SK-N-SH treated with all-trans-retinoic acid at 6 μM for 48 hours (cell line): ENCODE data around the gene TECPR1.

Experiments
- ATAC-seq: fragments of 200-7000 bp; cut with Tn5 transposase; 3 replicates; pipeline ENCODE4 v1.9.1; 2020; ENCODE audit warnings: mild to moderate bottlenecking, moderate library complexity
- ARNTL ChIP-seq: fragments of 450-650 bp; formaldehyde crosslinking; IDR thresholded peaks from 2 replicates; pipeline ENCODE4 v1.5.0; 2020; ENCODE audit warnings: low read depth, mild to moderate bottlenecking, moderate library complexity, borderline replicate concordance
- CREB5 ChIP-seq: fragments of 250-450 bp; sonication (Bioruptor Pico); IDR thresholded peaks from 2 replicates; pipeline ENCODE4 v1.5.1; 2020; ENCODE audit warnings: low read depth, mild to moderate bottlenecking, moderate library complexity
- CSDC2 ChIP-seq: fragments of 250-450 bp; sonication (Bioruptor Pico); IDR thresholded peaks from 2 replicates; pipeline ENCODE4 v1.5.0; 2020; ENCODE audit warnings: mild to moderate bottlenecking, moderate library complexity
- CSRNP3 ChIP-seq: fragments of 250-450 bp; sonication (Bioruptor Pico); IDR thresholded peaks from 2 replicates; pipeline ENCODE4 v1.5.1; 2021; ENCODE audit warnings: mild to moderate bottlenecking, moderate library complexity
- ESRRG ChIP-seq: fragments of 250-450 bp; sonication (Bioruptor Pico); IDR thresholded peaks from 2 replicates; pipeline ENCODE4 v1.6.1; 2021; ENCODE audit warnings: mild to moderate bottlenecking
- GLIS3 ChIP-seq: fragments of 250-450 bp; sonication (Bioruptor Pico); IDR thresholded peaks from 2 replicates; pipeline ENCODE4 v1.5.0; 2020; ENCODE audit warnings: mild to moderate bottlenecking, moderate library complexity
- ISL1 ChIP-seq: fragments of 250-450 bp; sonication (Bioruptor Pico); IDR thresholded peaks from 2 replicates; pipeline ENCODE4 v2.1.2; 2022; ENCODE audit warnings: mild to moderate bottlenecking, moderate library complexity
- OSR1 ChIP-seq: fragments of 250-450 bp; sonication (Bioruptor Pico); IDR thresholded peaks from 2 replicates; pipeline ENCODE4 v1.8.0; 2022; ENCODE audit warnings: moderate library complexity, mild to moderate bottlenecking, inconsistent platforms
- PATZ1 ChIP-seq: fragments of 250-450 bp; sonication (Bioruptor Pico); IDR thresholded peaks from 2 replicates; pipeline ENCODE4 v1.8.0; 2020; ENCODE audit warnings: mild to moderate bottlenecking, moderate library complexity, borderline replicate concordance
- PPARA ChIP-seq: fragments of 250-450 bp; sonication (Bioruptor Pico); IDR thresholded peaks from 2 replicates; pipeline ENCODE4 v1.5.0; 2020; ENCODE audit warnings: mild to moderate bottlenecking, borderline replicate concordance
- RARB ChIP-seq: fragments of 250-450 bp; sonication (Bioruptor Pico); IDR thresholded peaks from 2 replicates; pipeline ENCODE4 v1.8.0; 2021; ENCODE audit warnings: mild to moderate bottlenecking, moderate library complexity
- SNAI2 ChIP-seq: fragments of 250-450 bp; sonication (Bioruptor Pico); IDR thresholded peaks from 2 replicates; pipeline ENCODE4 v1.5.0; 2020; ENCODE audit warnings: mild to moderate bottlenecking, moderate library complexity
- TCF4 ChIP-seq: fragments of 250-450 bp; sonication (Bioruptor Pico); IDR thresholded peaks from 2 replicates; pipeline ENCODE4 v1.8.0; 2021; ENCODE audit warnings: mild to moderate bottlenecking, moderate library complexity, borderline replicate concordance
- TOX ChIP-seq: fragments of 250-450 bp; sonication (Bioruptor Pico); IDR thresholded peaks from 2 replicates; pipeline ENCODE4 v1.8.0; 2021; ENCODE audit warnings: mild to moderate bottlenecking, moderate library complexity, borderline replicate concordance
- TSHZ2 ChIP-seq: fragments of 250-450 bp; sonication (Bioruptor Pico); IDR thresholded peaks from 2 replicates; pipeline ENCODE4 v1.5.0; 2020; ENCODE audit warnings: mild to moderate bottlenecking, moderate library complexity
- ZC3H10 ChIP-seq: fragments of 250-450 bp; sonication (Bioruptor Pico); IDR thresholded peaks from 2 replicates; pipeline ENCODE4 v1.5.1; 2021; ENCODE audit warnings: mild to moderate bottlenecking, moderate library complexity
- ZFP30 ChIP-seq: fragments of 450-650 bp; formaldehyde crosslinking; IDR thresholded peaks from 2 replicates; pipeline ENCODE4 v1.5.0; 2022; ENCODE audit warnings: mild to moderate bottlenecking, moderate library complexity
- ZNF565 ChIP-seq: fragments of 450-650 bp; formaldehyde crosslinking; conservative IDR thresholded peaks from 2 replicates; pipeline ENCODE4 v1.5.0; 2020; ENCODE audit warnings: low read depth, mild to moderate bottlenecking, moderate library complexity
- ZNF70 ChIP-seq: fragments of 450-650 bp; formaldehyde crosslinking; IDR thresholded peaks from 2 replicates; pipeline ENCODE4 v1.5.0; 2020; ENCODE audit warnings: mild to moderate bottlenecking, moderate library complexity
- ZNF8 ChIP-seq: fragments of 450-650 bp; formaldehyde crosslinking; IDR thresholded peaks from 2 replicates; pipeline ENCODE4 v1.5.0; 2020; ENCODE audit warnings: mild to moderate bottlenecking, moderate library complexity

The TECPR1 gene

GRCh38 chr7:98224701-98225181 is 27.3 kb downstream of the TECPR1 start:
- TF ChIP-seq RARB (no peak), CREB5 (CRISPR knock-in tag) (no peak), CSRNP3 (CRISPR knock-in tag) (no peak), OSR1 (no peak), TCF4 (CRISPR knock-in tag) (no peak), ZFP30 (no peak), PPARA (CRISPR knock-in tag) (no peak), PATZ1 (no peak), ESRRG (no peak), ZNF70 (CRISPR knock-in tag) (no peak), ZNF565 (CRISPR knock-in tag) (no peak), ZC3H10 (CRISPR knock-in tag) (no peak), GLIS3 (CRISPR knock-in tag) (no peak)
- TF ChIP-seq, all 23 proteins: peak for 0
- no peak for ATAC-seq

- TF ChIP-seq PPARA (CRISPR knock-in tag), result no peak
- no peak for TF ChIP-seq ZNF565 (CRISPR knock-in tag)
- no peak for TF ChIP-seq TCF4 (CRISPR knock-in tag)
- no peak for TF ChIP-seq SNAI2 (CRISPR knock-in tag)
- TF ChIP-seq ESRRG, result no peak
- no peak for TF ChIP-seq ZFP30
- TF ChIP-seq CSRNP3 (CRISPR knock-in tag), result no peak
- no peak for TF ChIP-seq ZNF70 (CRISPR knock-in tag)
- TF ChIP-seq ZNF8 (CRISPR knock-in tag), result no peak
- TF ChIP-seq ARNTL, result no peak
- no peak for TF ChIP-seq ZC3H10 (CRISPR knock-in tag)
- no peak for TF ChIP-seq TOX
- no peak for TF ChIP-seq CSDC2 (CRISPR knock-in tag)
- no peak for TF ChIP-seq TSHZ2 (CRISPR knock-in tag)
- ATAC-seq, result no peak; the same call in 1 of the 3 replicates
Observed at GRCh38 chr7:98223898-98224700, 27.9 kb downstream of the TECPR1 start.

GRCh38 chr7:98223351-98223897 is 28.6 kb downstream of the TECPR1 start:
- no peak for ATAC-seq
- TF ChIP-seq CREB5 (CRISPR knock-in tag) (no peak), CSRNP3 (CRISPR knock-in tag) (no peak), PPARA (CRISPR knock-in tag) (no peak), TOX (no peak), ZNF70 (CRISPR knock-in tag) (no peak), TSHZ2 (CRISPR knock-in tag) (no peak), CSDC2 (CRISPR knock-in tag) (no peak), OSR1 (no peak), ISL1 (no peak), ARNTL (no peak), GLIS3 (CRISPR knock-in tag) (no peak), ZFP30 (no peak)
